Endothelial cell (in vitro differentiated cells): ENCODE data around the gene CLN6. TPM values are rescaled to one million over a fixed set of nuclear protein-coding genes. Genes with fewer than 3 reads are reported as not detected.

Source experiments
- DNase-seq: peaks from one replicate; pipeline ENCODE4 v3.0.0; 2021; ENCODE audit warnings: low spot score
- H3K27ac Mint-ChIP-seq: one replicate; pipeline ENCODE4 v1.8.0; 2021; ENCODE audit warnings: mixed read lengths, inconsistent platforms; ENCODE audit not compliant: unreplicated experiment
- H3K27me3 Mint-ChIP-seq: one replicate; pipeline ENCODE4 v1.8.0; 2021; ENCODE audit warnings: mild to moderate bottlenecking, moderate library complexity, mixed read lengths, inconsistent platforms; ENCODE audit not compliant: unreplicated experiment
- H3K36me3 Mint-ChIP-seq: one replicate; pipeline ENCODE4 v1.8.0; 2021; ENCODE audit warnings: mild to moderate bottlenecking, low read depth, mixed read lengths, inconsistent platforms; ENCODE audit not compliant: unreplicated experiment
- H3K4me1 Mint-ChIP-seq: one replicate; pipeline ENCODE4 v1.8.0; 2021; ENCODE audit warnings: mild to moderate bottlenecking, mixed read lengths, inconsistent platforms; ENCODE audit not compliant: unreplicated experiment
- H3K4me3 Mint-ChIP-seq: one replicate; pipeline ENCODE4 v1.8.0; 2021; ENCODE audit warnings: mild to moderate bottlenecking, mixed read lengths, inconsistent platforms; ENCODE audit not compliant: unreplicated experiment
- H3K9me3 Mint-ChIP-seq: one replicate; pipeline ENCODE4 v1.8.0; 2021; ENCODE audit warnings: mixed read lengths, inconsistent platforms; ENCODE audit not compliant: unreplicated experiment
- total RNA-seq: library from RNA; stranded (reverse); fragmentation: NEBNext Ultra II Directional; extraction: Animal tissue kit (Norgen Biotek cat#: 25700); gene quantifications from one replicate; pipeline ENCODE4 v1.2.1, GENCODE V29; 2021; ENCODE audit not compliant: unreplicated experiment
- TF ChIP-seq, protein P1 (sequence below): fragments of 200-600 bp; sonication (generic); IDR thresholded peaks from one replicate; pipeline ENCODE4 v1.5.0; 2021; ENCODE audit warnings: antibody characterized with exemption; ENCODE audit not compliant: unreplicated experiment

Gene CLN6
- total RNA-seq, 1 donor from 2014 or later, result 42.1 TPM

DNA sequence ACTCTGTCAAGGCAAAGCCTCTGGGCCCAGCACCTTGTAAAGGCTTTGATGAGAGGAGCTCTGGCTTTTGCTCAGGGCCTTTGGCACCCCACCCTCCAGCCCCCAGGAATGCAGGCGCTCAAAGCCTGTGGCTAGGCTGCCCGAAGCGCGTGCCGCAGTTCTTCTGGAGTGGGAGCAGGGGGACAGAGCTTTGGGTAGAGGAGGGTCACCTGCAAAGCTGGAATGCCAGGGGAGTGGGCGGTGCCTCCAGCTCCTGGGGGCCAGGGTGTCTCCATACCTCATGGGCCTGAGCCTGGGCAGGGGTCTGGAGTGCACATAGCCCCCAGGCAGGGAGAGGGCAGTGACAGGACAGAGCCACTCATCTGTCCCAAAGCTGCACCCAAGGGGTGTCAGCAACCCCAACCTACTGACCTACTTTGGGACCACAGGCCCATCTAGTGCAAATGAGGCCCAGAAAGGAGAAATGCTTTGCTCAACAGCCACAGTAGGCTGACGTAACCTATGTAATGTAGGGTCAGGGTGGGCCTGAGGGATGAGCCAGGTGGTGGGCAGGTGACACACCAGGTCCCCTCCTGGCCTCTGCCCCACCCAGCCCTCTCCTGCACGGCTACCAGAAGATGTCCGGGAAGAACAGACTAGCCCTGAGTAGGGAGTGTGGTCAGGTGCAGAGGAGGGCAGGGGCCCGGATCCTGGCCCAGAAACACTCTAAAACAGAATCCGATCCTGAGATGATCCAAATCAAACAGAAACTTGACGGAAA lies 22.2 kb downstream of the CLN6 start:
- DNase-seq, result no peak
- no peaks in the 10 kb centered on the region for H3K9me3 Mint-ChIP-seq
- no peak overlapping the region for H3K27ac Mint-ChIP-seq
- TF ChIP-seq, protein P1, sequence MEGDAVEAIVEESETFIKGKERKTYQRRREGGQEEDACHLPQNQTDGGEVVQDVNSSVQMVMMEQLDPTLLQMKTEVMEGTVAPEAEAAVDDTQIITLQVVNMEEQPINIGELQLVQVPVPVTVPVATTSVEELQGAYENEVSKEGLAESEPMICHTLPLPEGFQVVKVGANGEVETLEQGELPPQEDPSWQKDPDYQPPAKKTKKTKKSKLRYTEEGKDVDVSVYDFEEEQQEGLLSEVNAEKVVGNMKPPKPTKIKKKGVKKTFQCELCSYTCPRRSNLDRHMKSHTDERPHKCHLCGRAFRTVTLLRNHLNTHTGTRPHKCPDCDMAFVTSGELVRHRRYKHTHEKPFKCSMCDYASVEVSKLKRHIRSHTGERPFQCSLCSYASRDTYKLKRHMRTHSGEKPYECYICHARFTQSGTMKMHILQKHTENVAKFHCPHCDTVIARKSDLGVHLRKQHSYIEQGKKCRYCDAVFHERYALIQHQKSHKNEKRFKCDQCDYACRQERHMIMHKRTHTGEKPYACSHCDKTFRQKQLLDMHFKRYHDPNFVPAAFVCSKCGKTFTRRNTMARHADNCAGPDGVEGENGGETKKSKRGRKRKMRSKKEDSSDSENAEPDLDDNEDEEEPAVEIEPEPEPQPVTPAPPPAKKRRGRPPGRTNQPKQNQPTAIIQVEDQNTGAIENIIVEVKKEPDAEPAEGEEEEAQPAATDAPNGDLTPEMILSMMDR, result no peak
- no peak overlapping the region for H3K4me3 Mint-ChIP-seq
- peaks cover 9% of the 10 kb centered on the region for H3K27me3 Mint-ChIP-seq
- peaks cover 3% of the 10 kb centered on the region for H3K36me3 Mint-ChIP-seq
- peaks cover 53% of the 10 kb centered on the region for H3K4me1 Mint-ChIP-seq

DNA sequence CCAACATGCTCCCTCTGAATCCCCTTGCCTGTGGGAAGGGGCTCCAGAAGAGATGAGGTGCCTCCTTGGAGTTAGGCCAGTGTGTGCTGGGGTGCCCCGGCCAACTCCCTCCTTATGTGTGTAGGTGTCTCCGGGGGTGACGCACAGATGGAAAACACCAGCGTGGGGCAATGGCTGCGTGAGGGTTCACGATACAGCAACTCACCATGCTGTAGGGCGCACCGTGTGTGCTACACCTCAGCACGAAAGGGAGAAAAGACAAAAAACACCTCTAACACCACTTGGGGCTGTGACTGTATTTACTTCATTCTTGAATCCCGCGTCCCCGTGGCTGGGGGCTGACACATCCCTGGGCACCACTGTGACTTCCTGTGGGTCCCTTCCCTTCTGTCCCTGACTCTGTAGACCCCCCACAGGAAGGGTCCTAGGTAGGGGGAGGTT lies 22.8 kb downstream of the CLN6 start:
- peaks cover 3% of the 10 kb centered on the region for H3K36me3 Mint-ChIP-seq
- peaks cover 59% of the 10 kb centered on the region for H3K4me1 Mint-ChIP-seq
- no peak overlapping the region for H3K27ac Mint-ChIP-seq
- H3K27me3 Mint-ChIP-seq, result peaks cover 10% of the 10 kb centered on the region
- no peaks in the 10 kb centered on the region for H3K9me3 Mint-ChIP-seq
- no peak overlapping the region for H3K4me3 Mint-ChIP-seq
- no peak for DNase-seq
- TF ChIP-seq, protein P1, result no peak

DNA sequence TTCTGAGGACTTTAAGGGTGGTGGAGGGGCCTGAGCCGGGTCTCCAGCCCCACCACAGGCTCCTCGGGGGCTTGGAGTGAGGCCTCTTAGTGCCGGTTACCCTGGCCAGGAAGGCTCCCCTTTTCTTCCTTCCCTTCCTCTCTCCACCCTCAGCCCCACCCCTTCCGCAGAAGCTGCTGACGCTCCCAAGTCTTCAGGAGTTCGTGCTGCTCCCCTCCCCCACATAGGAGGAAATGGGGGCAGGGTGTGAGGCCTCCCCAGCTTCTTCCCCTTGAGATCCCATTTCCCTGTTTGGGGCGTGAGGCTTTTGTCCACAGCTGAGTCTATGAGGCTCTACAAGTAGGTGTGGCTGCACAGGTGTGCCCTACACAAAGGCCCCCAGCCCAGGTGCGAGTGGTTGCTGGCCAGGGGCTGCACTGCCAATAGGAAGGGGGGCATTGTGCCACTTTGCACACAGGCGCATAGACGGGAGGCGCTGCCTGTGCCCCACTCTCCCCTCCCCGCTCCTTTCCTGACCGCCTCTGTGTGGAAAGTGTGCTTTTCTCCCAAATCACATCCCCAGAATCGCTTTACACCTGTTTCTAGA lies 23.5 kb downstream of the CLN6 start:
- no peaks in the 10 kb centered on the region for H3K9me3 Mint-ChIP-seq
- peaks cover 3% of the 10 kb centered on the region for H3K36me3 Mint-ChIP-seq
- TF ChIP-seq, protein P1, result no peak
- H3K4me3 Mint-ChIP-seq, result no peak overlapping the region
- peaks cover 64% of the 10 kb centered on the region for H3K4me1 Mint-ChIP-seq
- no peak for DNase-seq
- peak overlapping the region; percentile 86 for H3K27ac Mint-ChIP-seq
- H3K27me3 Mint-ChIP-seq, result peaks cover 13% of the 10 kb centered on the region

DNA sequence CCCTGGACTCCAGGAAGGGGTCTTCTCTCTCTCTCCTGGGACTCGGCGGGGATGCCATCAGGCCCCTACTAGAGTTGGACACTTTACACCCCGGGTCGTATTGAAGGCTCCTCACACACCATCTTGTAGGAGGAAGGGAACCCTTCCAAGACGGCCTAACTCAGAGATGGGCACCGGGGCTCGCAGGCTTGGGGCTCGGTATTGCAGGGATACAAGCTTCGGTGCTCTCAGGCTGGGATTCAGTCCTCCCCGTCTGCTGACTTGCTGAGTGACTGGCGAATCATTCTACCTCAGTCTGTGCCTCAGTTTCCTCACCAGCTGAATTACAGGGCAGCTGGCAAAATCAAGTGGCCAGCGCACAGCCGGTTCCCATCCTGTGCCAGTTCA lies 24.0 kb downstream of the CLN6 start:
- DNase-seq, result no peak
- Mint-ChIP-seq H3K4me3 (no peak overlapping the region), H3K4me1 (peaks cover 67% of the 10 kb centered on the region), H3K36me3 (peaks cover 3% of the 10 kb centered on the region), H3K27me3 (peaks cover 13% of the 10 kb centered on the region), H3K27ac (peak overlapping the region; percentile 57), H3K9me3 (no peaks in the 10 kb centered on the region)
- TF ChIP-seq, protein P1, result no peak
